A673 (cell line): ENCODE measurements around the gene ZNF296. TPM values are rescaled to one million over a fixed set of nuclear protein-coding genes. Genes with fewer than 3 reads are reported as not detected.

Experiments used
- BruUV-seq: library from RNA; stranded (reverse); fragments of 400-500 nt; replicated peaks from 2 replicates; lab custom pipeline; 2021; lab: Mats Ljungman, UMichigan
- CTCF ChIA-PET: fragments of 300-600 bp; sonication (Branson Sonifier 250); formaldehyde crosslinking; loops from one replicate; lab custom pipeline; 2022; ENCODE audit warnings: antibody characterized with exemption; lab: Charles Lee
- POLR2A ChIA-PET: fragments of 300-600 bp; sonication (Branson Sonifier 250); formaldehyde crosslinking; loops from one replicate; lab custom pipeline; 2022; ENCODE audit warnings: antibody characterized with exemption; ENCODE audit not compliant: low non-redundant PET; lab: Charles Lee
- DNase-seq: peaks from one replicate; pipeline ENCODE4 v3.0.0-alpha.2; 2015; ENCODE audit warnings: low spot score
- H3K27ac ChIP-seq: fragments of 200-600 bp; sonication (generic); 2 replicates; pipeline ENCODE4 v1.5.1; 2016; ENCODE audit warnings: mixed run types, low read depth, mild to moderate bottlenecking, mixed read lengths, antibody characterized with exemption, low read length; ENCODE audit not compliant: poor library complexity, severe bottlenecking
- H3K27me3 ChIP-seq: fragments of 200-600 bp; sonication (generic); replicated peaks from 2 replicates; pipeline ENCODE4 v1.6.1; 2017; ENCODE audit warnings: mixed run types, low read depth, mild to moderate bottlenecking, mixed read lengths, antibody characterized with exemption, low read length; ENCODE audit not compliant: insufficient read depth, poor library complexity
- H3K36me3 ChIP-seq: fragments of 200-600 bp; sonication (generic); 2 replicates; pipeline ENCODE4 v1.6.1; 2016; ENCODE audit warnings: mixed run types, mild to moderate bottlenecking, mixed read lengths, antibody characterized with exemption, low read length; ENCODE audit not compliant: insufficient read depth, poor library complexity, severe bottlenecking
- H3K4me1 ChIP-seq: fragments of 200-600 bp; sonication (generic); 2 replicates; pipeline ENCODE4 v1.6.1; 2017; ENCODE audit warnings: mixed run types, mild to moderate bottlenecking, mixed read lengths, antibody characterized with exemption, low read length; ENCODE audit not compliant: insufficient read depth, poor library complexity, severe bottlenecking
- H3K4me3 ChIP-seq: fragments of 200-600 bp; sonication (generic); 2 replicates; pipeline ENCODE4 v1.5.1; 2016; ENCODE audit warnings: low read depth, mixed run types, mild to moderate bottlenecking, mixed read lengths, low read length; ENCODE audit not compliant: poor library complexity, severe bottlenecking
- H3K9me3 ChIP-seq: fragments of 200-600 bp; sonication (generic); 2 replicates; pipeline ENCODE4 v1.6.1; 2016; ENCODE audit warnings: mixed run types, low read depth, mild to moderate bottlenecking, mixed read lengths, antibody characterized with exemption, low read length; ENCODE audit not compliant: poor library complexity, severe bottlenecking
- CTCF ChIP-seq: fragments of 300-800, 200-600 bp; sonication (generic); conservative IDR thresholded peaks from 2 replicates; pipeline ENCODE4 v1.5.1; 2017; ENCODE audit warnings: low read depth, mild to moderate bottlenecking, antibody characterized with exemption, low read length, moderate library complexity, mixed read lengths
- EZH2 ChIP-seq: fragments of 200-600 bp; sonication (generic); IDR thresholded peaks from 2 replicates; pipeline ENCODE4 v1.6.1; 2017; ENCODE audit warnings: borderline replicate concordance, low read depth, mild to moderate bottlenecking, mixed read lengths, antibody characterized with exemption, low read length; ENCODE audit not compliant: poor library complexity, severe bottlenecking
- intact Hi-C: fragments of 100-400 bp; cut with micrococcal nuclease; formaldehyde crosslinking; loops from one replicate; pipeline ENCODE4 v1.10.0; 2022; ENCODE audit not compliant: unreplicated experiment
- total RNA-seq: library from RNA; stranded (reverse); gene quantifications from 2 replicates; pipeline ENCODE4 v1.2.3, GENCODE V29; 2021

Gene ZNF296
- total RNA-seq, 1 experiment from 2014 or later = 3.0 TPM

DNA sequence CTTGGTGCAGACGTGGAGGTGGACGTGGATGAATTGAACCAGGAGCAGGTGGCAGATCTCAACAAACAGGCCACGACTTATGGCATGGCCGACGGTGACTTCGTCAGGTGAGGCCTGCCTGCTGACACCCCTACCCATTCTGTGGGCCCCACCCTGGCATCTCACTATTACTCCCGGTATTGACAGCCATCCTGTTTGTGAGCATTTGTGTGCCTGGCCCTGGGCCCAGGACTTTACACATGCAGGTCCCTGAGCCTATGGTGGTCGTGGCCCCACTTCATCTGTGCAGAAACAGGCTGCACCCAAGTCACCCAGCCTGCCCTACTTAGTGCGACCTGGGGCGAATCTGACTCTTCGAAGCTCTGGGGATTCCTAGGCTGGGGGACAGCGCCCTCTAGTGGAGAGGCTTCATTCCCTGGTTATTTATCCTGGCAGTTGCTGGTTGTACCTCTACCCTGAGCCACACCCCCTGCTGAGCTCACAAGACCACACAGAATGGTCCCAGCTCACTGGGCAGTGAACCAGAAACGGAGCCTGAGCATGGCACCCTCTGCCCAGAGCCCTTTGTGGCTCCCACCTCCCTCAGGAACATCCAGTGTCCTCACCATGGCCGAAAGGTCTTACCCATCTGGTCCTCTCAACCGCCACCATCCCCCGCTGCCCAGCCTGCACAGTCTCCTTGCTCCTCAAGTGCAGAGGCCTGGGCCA is 16.9 kb downstream of the ZNF296 start:
- intact Hi-C loops = no loop called here
- peaks cover 68% of the 10 kb centered on the region for H3K36me3 ChIP-seq
- no peaks in the 10 kb centered on the region for H3K9me3 ChIP-seq
- DNase-seq = peak; percentile 78
- H3K27me3 ChIP-seq = no peaks in the 10 kb centered on the region
- TF ChIP-seq CTCF (peak; percentile 89), EZH2 (no peak)
- no peak overlapping the region for H3K4me3 ChIP-seq
- no peak overlapping the region for H3K27ac ChIP-seq
- CTCF ChIA-PET = interaction anchor here (0.6 to 1.4 kb wide), 7 partner anchors 8 to 154 kb away, joined by 3 to 16 read pairs (median 3); partner anchors contain the start of genes APOE and CLASRP
- no TSS peak for BruUV-seq
- no peaks in the 10 kb centered on the region for H3K4me1 ChIP-seq
- POLR2A ChIA-PET = no interaction called here

- Histone ChIP-seq H3K27ac (no peak overlapping the region), H3K36me3 (peaks cover 64% of the 10 kb centered on the region), H3K4me3 (no peak overlapping the region), H3K27me3 (no peaks in the 10 kb centered on the region), H3K9me3 (no peaks in the 10 kb centered on the region), H3K4me1 (no peaks in the 10 kb centered on the region)
- ChIA-PET CTCF (interaction anchor here (0.6 to 1.4 kb wide), 4 partner anchors 13 to 90 kb away, joined by 3 to 16 read pairs (median 10); partner anchors contain the start of gene CLASRP), POLR2A (no interaction called here)
- no peak for DNase-seq
- BruUV-seq = no TSS peak
- TF ChIP-seq EZH2 = no peak
- no peak for TF ChIP-seq CTCF
- intact Hi-C loops = no loop called here
Measured at GRCh38 chr19:45058622-45059159, 17.6 kb downstream of the ZNF296 start.

DNA sequence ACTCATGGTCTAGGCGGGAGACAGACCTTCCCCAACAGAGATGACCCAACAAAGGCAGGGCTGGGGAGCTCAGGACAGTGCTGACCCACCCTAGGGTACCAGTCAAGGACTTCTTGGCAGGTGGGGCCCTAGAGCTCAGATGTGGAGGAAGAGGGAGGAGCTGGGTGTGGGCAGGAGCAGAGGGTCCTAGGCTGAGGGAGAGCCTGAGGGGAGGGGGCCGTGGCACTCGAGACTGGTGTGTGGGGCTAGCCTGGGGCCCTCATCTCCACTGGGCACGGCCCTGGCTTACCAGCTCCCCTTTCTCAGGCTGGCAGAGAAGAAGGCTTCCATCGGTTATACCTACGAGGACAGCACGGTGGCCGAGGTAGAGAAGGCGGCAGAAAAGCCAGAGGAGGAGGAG is 18.8 kb downstream of the ZNF296 start:
- H3K4me3 ChIP-seq = no peak overlapping the region
- POLR2A ChIA-PET = interaction anchor here (0.6 kb wide), 1 partner anchor 28 kb away, joined by 3 read pairs; no protein-coding TSS in a partner anchor
- no peak for DNase-seq
- H3K27me3 ChIP-seq = no peaks in the 10 kb centered on the region
- H3K9me3 ChIP-seq = no peaks in the 10 kb centered on the region
- CTCF ChIA-PET = no interaction called here
- no peak overlapping the region for H3K27ac ChIP-seq
- no peak for TF ChIP-seq CTCF
- TF ChIP-seq EZH2 = no peak
- H3K36me3 ChIP-seq = peaks cover 68% of the 10 kb centered on the region
- intact Hi-C loops = no loop called here
- no TSS peak for BruUV-seq
- H3K4me1 ChIP-seq = no peaks in the 10 kb centered on the region
